LoVo (cell line): ENCODE data around the gene SH3GLB2.
"Not testable (repeated sequence)": the region's sequence is repeated elsewhere in the genome, so short reads cannot be mapped to it uniquely, and the experiment has no call there.

Source experiments
- DNase-seq: peaks from one replicate; pipeline ENCODE4 v3.0.0-alpha.2; 2016; ENCODE audit warnings: low spot score

The SH3GLB2 gene

DNA sequence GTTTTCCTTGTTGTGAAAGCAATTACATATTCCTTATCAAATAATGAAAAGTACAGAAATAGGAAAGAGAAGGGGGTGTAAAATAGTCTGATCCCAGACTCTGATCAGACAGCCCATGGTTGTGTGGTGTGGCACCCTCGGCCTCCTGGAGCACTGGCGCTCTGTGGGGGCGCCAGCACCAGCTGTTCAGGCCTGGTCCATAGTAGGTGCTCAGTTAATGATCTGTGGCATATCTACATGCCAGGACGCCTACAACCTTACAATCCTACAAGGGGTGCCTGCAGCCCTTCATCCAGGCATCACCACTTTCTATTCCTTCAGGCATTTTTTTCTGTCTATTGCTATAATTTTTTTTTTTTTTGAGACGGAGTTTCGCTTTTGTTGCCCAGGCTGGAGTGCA lies 24.9 kb upstream of the SH3GLB2 start:
- DNase-seq: no peak

DNA sequence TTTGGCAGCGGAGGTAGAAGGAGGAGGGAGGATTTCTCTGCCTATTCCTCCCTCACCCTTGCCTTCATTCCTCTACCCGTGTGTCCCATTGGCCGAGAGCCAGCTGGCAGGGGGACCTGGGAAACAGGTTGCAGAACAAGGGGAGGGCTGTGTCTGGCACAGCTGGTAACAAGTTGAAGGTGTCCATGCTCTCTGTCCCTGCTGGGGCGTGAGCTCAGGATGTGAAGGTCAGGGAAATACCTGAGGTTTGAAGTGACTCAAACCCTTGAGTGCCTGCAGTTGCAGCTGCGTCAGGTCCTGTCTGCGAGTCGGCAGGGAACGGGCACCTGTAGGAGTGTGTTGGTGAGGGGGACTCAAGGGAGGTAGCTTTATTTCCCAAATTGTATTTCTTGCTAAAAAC lies 24.5 kb upstream of the SH3GLB2 start:
- DNase-seq: peak; percentile 80

DNA sequence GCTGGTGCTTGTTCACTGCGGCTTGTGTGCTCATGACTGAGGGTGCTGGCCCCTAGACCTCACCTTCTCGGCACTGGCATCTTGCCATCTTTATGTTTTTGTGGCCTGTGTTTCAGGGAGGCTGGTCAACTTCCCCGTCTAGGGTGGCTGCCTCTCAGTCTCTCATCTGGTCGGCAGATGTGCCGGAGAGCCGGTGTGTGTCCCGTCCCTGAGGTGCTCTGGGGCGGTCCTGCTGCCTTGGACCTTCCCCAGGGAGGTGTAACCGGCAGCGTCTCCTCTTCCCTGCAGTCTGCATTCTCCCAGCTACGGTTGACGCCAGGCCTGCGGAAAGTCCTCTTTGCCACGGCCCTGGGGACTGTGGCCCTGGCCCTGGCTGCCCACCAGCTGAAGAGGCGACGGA lies 13.9 kb upstream of the SH3GLB2 start:
- no peak for DNase-seq

DNA sequence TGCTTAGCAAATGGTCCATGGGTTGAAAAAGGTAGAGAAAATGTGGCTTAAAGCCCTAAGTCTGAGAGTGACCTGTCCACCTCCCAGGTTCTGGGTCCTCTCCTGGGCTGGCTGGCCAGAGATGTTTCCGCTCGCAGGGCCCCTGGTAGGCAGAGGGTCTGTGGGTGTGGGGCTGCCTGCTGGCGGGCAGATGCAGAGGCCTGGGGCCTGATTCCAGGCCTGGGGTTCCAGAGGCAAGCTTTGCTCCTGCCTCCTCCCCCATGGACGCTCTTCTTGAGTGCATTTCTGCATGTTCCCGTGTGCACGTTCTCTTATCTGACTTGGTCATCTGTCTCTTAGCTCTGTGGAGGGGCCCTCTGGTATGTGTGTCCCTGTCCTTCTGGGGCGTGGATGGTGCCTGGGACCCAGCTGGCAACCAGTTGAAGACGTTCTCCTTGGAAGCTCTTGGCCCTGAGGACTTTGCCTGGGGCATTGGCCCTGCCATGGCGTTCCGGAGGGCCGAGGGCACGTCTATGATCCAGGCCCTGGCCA lies 12.0 kb upstream of the SH3GLB2 start:
- DNase-seq: no peak

DNA sequence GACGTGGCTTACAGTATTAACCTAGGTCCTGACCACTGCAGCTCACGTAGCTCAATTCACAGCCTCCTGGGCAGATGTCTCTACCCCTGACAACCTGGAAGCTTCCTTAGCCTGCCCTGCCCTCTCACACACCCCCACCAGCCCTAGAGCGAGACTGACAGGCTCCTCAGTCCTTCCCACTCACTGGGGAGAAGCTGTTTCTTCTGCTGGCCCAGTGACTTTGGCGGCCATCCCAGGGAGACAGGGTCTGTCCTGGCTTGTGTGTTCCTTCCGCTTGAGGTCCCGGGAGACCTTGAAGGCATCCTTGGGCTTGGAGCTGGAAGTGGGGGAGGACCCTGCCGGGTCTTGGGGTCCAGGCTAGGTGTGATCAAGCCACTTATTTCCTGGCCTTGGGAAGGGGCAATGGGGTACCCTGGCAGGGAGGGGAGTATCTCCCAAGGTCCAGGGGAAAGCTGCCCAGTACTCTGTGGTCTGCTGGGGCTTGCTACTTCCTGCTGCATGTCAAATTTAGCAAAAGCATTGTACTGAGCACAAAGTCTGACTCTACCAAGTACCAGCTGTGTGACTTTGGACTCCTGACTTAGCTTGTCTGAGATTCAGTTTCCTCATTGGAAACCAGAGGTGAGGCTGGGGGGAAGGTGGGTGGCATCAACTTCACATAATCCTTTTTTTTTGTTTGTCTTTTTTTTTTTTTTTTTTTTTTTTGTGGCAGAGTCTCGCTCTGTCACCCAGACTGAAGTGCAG lies 10.2 kb upstream of the SH3GLB2 start:
- no peak for DNase-seq

DNA sequence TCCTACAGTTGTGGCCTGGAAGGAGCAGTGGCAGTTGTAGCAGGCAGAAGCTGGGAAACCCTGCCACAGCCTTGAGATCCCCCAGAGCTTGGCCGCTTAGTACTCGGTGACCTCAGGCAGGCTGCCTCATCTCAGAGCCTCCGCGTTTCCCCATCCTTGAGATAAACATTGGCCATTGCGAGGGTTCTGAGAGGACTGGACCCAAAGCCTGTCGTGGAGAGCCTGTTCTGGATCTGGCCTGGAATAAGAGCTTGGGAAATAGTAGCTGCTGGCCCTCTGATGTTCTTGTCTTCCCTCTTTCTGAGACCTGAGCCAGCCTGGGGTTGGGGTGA lies 9.6 kb upstream of the SH3GLB2 start:
- DNase-seq: no peak

DNA sequence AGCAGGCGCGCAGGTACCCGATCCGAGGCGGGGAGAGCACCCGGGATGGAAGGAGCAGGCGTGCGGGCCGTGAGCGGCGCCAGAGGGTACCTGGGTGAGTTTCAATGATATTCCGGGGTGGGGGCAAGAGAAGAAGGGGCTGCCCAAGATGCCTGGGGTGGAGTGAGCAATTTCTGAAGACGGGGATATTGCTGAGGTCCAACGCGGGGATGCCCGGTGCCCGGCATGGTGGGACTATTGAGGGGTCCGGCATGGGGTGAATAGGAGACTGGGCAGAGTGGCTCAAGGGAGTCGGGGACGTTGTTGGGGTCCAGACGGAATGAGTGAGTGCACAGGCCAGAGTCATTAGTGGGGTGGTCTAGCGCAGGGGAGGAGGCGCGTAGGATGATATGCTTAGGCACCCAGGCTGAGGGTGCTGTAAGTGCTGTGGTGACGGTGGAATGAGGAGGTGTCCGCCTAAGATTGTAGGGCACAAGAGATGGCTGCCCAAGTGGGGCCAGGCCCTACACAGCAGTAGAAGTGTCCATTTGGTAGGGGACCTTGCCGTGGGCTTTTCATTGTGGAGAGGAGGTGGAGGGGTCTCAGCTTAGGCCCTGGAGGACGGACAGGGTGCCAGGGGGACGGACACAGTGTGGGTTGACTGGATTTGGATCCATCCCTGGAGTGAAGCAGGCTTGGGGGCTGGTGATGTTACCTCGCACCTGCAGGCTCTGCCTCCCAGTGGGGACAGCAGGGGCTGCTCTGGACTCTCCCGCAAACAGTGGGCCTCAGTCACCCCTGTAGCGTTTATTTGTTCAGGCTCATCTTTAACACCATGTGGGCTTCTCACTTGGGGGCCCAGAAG lies 9.0 kb upstream of the SH3GLB2 start:
- no peak for DNase-seq

DNA sequence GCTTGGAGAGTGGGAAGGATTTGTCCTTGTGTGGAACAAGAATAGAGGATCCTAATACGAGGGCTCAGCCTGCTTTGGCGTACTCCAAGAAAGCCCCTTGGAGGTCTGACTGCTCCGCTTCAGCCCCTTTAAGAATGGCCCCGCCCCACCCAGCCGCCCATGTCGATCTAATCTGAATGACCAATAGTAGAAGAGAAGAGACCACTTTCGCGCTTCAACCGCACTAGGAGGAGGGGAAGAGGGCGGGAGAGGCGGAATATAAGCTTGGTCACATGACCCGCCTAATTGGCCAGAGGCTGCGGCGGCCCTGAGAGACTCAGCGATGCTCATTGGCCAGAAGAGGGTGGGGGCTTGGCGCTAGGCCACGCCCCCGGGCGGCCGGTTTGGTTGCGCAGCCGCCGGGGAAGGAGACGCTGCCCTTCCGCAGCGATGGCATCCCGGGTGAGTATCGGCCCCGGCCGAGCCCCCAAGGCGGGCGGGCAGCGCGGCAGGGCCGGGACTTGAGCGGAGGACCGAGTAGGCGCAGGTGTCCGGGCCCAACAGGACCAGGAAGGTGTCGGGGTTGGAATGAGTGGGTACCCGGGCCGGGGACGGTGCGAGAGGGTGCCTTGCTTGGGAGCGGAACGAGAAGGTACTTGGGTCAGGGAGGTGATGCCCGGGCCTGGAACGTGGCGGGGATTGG lies 8.3 kb upstream of the SH3GLB2 start, which contains the start of gene MIGA2:
MIGA2 (plus strand) TSS at position 386 of the 682 bp plus-strand sequence. CDS start 3,969 bp downstream, outside the sequence.
- DNase-seq: peak; percentile 99

DNA sequence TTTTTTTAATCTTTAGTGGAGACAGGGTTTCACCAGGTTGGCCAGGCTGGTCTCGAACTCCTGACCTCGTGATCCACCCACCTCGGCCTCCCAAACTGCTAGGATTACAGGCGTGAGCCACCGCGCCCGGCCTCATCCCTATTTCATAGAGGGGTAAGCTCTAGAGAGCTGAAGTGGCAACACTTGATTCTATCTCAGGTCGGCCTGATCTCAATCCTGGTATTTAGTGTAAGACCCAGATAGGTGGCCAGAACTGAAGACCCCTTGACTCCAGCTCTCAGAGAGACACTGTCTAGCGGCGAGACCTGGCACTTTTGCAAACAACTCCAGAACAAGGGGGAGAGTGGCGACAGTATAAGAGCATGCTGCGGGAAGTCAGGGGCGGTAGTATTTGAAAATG lies 7.7 kb upstream of the SH3GLB2 start:
- DNase-seq: not testable (repeated sequence)

DNA sequence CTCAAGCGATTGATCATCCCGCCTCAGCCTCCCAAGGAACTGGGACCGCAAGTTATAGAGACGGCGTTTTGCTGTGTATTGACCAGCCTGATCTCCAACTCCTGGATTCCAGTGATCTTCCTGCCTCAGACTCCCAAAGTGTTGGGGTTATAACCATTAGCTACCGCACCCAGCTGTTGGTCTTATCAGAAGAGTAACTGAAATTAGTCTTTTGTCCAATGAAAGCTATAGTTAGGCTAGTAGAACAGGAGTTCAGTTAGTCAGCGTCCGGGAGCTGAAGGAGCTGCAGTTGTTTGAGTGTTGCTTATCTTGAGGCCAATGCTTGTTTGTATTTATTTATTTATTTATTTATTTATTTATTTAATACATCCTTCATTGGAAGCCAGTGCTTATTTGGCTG lies 5.1 kb upstream of the SH3GLB2 start:
- no peak for DNase-seq

DNA sequence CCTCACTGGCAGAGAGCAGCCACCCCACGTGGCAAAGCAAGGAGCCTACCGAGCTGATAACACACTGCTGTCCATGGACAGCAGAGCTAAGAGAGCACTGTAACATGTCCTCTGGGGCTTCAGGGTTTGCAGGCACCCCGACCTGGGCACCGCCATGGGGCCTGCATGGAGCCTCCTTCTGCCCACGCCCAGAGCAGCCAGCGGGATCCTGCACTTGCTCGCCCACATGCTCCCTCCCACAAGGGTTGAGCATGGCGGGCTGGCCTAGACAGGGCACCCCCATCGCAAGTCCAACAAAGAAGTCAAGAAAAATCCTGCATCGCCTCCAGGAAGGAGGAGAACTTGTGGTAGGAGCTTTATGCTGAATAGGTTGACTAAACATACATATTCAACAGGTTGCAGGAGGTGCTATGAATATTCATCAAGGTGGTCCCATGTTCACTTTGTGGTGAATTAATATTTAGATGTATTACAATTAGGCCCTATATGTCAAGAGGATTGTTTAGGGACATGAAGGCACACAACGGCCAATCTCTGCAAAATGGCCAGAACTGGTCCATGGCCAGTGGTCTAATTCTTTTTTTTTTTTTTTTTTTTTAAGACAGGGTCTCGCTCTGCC lies 4.5 kb upstream of the SH3GLB2 start:
- DNase-seq: no peak

DNA sequence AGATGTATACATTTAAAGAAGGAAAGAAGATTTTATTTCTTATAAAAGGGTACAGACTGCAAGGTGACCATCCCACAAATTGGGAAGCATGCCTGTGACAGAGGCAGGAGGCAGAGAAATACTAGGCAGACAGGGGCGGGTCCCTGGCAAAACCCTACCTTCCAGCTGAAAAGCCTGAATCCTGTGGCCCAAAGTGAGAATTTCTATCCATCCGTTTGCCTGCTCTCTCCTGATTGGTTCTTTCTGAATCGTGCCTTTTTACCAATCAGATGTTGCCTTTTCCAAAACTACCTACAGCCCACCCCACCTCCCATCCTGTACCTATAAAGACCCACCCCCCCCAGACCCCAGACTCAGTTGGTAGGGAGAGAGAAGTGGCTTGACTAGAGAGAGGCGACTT lies 3.4 kb upstream of the SH3GLB2 start:
- no peak for DNase-seq

DNA sequence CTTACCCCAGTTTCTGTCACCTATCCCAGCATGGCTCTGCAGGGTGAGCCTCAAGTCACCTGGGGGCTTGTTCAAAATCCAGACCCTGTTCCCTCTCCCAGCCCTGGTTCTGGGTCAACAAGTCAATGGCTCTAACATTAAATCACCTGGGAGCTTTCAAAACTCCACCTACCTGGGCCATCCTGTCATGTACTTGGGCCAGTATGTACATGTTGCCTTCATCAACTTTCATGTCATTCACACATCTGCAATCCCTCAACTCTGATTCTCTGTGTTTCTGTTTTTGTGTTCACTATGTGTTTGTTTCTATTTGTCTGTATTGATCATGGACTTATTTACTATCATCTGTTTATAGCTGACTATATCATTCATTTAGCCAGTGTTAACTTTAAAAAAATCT lies 2.1 kb upstream of the SH3GLB2 start:
- no peak for DNase-seq

DNA sequence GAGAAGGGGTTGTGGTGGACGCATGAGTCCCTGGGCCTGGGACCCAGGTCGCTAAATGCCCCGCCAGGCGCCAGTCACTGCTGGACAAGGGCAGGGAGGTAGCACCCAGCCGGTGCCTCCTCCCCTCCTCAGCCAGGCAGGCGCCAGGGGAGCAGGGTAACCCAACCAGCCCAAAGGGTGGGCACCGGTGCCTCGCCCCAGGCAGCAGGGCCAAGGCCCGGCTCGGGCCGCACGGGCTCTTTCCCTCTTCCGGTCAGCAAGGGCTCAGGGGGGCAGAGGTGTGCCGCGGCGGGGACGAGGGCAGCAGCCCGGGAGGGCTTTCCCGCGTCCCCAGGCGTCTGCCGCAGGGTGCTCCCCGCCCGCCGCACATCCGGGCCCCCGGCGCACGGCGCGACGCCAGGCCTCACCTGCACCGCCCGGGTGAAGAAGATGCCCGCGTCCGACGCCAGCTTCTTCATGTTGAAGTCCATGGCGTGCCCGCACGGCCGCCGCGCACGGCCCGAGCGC lies 393 bp downstream of the SH3GLB2 start:
- DNase-seq: no peak

DNA sequence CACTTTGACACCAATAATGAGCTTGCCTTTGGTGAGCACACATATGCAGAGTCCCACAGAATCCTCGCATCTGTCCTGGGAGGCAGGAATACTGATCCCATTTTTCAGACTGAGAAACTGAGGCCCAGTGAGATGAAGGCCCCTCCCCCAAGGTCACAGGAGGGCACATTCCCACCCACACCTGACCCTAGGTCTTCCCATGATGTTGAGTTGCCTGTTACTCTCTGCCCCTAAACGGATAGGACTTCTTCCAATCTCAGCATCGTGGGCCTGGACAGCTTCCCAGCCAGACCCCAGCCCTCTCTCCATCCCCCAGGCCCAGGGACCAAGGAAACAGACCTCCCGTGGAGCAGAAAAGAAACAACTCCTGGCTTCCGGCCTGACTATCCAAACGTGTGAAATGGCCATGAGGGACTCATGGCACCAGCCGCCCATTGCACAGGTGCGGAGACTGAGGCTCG lies 877 bp downstream of the SH3GLB2 start:
- no peak for DNase-seq

DNA sequence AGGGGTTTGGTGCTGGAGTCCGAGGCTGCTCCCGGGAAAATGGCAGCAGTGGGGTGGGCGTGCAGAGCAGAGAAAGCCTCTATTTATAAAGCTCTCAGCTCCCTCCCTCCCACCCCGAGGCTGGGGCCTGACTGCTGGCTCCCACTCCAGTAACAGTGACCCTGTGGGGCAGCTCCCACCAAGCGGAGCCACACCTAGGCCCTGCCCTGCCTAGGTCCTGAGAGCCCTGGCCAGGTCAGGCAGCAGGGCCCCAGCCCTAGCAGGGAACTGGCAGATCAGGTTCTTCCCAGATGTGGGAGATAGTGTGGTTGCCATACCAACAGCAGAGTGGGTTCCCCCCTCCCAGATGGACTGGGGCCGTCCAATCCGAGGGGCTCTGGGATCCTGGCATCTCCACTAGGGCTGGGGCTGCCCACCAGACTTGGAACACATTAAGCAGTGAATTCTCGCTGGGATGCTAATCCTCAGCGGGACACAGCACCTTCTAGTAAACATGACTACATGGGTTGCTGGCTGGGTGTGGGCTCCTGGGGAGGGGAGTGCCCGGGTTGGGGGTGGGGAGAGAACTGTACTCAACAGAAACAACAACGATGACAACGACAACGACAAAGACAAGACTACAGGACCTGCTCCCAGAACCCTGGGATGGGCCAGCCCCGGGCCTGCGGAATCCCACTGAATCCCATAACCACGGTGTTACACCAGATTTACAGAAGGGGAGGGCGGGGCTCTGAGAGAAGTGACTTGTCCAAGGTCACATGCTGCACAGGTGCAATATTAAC lies 1.5 kb downstream of the SH3GLB2 start:
- no peak for DNase-seq

DNA sequence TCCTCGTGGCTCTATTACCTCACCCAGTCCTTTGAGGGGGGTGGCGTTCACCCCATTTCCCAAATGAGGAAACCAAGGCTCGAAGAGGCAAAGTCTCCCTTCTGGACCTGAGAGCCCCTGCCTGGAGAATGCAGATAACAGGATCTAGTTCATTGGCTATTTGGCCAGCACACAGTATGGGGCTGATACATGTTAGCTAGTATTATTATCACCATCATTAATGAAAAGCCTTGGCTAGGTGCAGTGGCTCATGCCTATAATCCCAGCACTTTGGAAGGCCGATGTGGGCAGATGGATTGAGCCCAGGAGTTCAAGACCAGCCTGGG lies 4.3 kb downstream of the SH3GLB2 start:
- no peak for DNase-seq

DNA sequence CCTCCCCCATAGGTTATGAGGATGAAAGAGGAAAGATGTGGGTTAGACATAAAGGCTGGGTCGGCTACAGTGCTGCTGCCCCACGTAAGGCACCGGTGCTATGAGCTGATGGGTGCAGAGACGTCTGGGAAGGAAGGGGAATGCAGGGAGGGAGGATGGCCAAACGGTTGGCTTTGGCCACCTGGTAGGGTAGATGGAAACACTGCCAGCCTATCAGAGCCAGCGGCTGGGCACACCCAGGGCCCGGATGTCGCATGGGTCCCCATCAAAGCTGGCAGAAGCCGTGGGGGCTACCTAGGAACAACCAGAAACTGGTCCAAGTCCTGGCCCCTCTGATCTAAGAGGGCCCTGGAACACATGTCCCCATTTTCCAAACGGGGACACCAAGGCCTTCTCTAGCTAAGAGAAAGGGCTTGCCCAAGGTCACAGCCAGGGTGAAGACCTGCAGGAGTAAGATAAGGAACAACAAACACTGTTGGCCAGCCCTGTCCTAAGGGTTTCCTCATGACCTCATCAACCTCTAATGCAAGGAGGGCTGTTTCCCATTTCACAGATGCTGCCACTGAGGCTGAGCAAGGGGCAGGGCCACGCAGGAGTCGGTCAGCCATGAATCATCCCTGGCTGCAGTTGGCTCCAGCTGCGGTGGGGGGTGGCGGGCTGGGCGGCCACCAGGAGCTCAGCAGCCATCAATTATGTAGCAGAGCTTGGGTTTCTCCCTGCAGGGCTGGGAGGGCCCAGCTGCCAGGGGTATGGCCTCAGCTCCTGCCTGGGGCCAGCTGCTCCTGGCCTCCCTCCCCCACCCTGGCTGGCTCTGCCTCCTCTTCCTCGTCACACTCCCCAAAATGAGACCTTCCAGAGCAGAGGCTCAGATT lies 4.9 kb downstream of the SH3GLB2 start:
- DNase-seq: no peak

DNA sequence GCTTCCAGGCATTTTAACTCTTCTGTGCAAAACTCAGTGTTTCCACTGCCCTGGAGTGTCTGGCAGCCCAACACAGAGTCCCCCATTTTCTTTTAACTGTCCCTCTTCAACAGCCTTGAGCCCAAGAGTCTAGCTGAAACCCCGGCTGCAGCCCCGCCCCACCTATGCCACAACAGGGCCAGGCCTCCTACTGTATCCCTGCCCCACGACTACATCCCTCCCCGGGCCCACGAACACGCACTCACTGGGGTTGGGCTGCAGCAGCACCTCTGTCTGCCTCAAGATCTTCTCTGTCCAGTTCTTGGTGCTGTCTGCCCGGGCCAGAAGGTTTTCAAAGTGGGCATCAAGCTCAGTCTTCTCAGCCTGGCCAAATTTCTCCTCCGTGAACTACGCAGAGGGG lies 6.1 kb downstream of the SH3GLB2 start:
- DNase-seq: no peak

DNA sequence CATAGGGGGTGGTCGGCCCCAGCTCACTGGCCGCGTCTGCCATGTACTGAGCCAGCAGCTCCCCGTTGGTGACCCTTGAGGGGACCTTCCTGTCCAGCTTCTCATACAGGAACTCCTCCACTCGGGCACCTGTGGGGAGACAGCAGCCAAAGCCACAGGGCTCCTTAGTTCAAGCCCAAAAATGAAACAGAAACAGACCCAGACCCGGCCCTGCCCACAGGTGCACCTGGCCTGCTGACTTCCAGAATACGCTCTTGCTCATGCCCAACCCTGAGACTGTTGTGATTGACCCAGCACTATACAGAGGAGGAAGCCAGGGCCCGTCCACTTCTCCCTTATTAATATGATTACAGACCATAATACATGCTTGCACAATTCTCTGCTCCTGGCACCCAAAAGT lies 7.0 kb downstream of the SH3GLB2 start:
- no peak for DNase-seq
